IPS-18a (cell line): ENCODE measurements around the gene PIR.

ENCODE experiments used
- H3K27ac ChIP-seq: one replicate; pipeline ENCODE4 v1.5.1; 2013; ENCODE audit warnings: low read length
- H3K27me3 ChIP-seq: one replicate; pipeline ENCODE4 v1.6.1; 2013; ENCODE audit warnings: mild to moderate bottlenecking, low read length; ENCODE audit not compliant: control insufficient read depth, insufficient read depth
- H3K36me3 ChIP-seq: one replicate; pipeline ENCODE4 v1.6.1; 2013; ENCODE audit warnings: low read depth, low read length; ENCODE audit not compliant: control insufficient read depth
- H3K4me1 ChIP-seq: one replicate; pipeline ENCODE4 v1.6.1; 2013; ENCODE audit warnings: low read depth, low read length; ENCODE audit not compliant: control insufficient read depth
- H3K4me3 ChIP-seq: one replicate; pipeline ENCODE4 v1.5.1; 2013; ENCODE audit warnings: low read length
- H3K9ac ChIP-seq: one replicate; pipeline ENCODE4 v1.6.1; 2013; ENCODE audit warnings: mild to moderate bottlenecking, low read length, moderate library complexity
- H3K9me3 ChIP-seq: one replicate; pipeline ENCODE4 v1.6.1; 2013; ENCODE audit warnings: low read depth, low read length; ENCODE audit not compliant: control insufficient read depth

The PIR gene

GRCh38 chrX:15493118-15493962 is at the start of gene PIR:
PIR (minus strand) TSS chrX:15493333; CDS start chrX:15491257, 2,076 bp downstream.
- Histone ChIP-seq H3K27ac (peak within 1 kb of the TSS; percentile 65), H3K9me3 (no peaks in the 10 kb centered on the region), H3K36me3 (peaks cover 3% of the 10 kb centered on the region), H3K4me1 (peaks cover 17% of the 10 kb centered on the region), H3K4me3 (peak within 1 kb of the TSS; percentile 61), H3K27me3 (no peaks in the 10 kb centered on the region), H3K9ac (peak within 1 kb of the TSS; percentile 71)

GRCh38 chrX:15530318-15530717 is 37.2 kb upstream of the PIR start:
- Histone ChIP-seq H3K9ac (no peak overlapping the region), H3K27me3 (no peaks in the 10 kb centered on the region), H3K36me3 (no peaks in the 10 kb centered on the region), H3K4me1 (no peaks in the 10 kb centered on the region), H3K4me3 (no peak overlapping the region), H3K27ac (no peak overlapping the region), H3K9me3 (no peaks in the 10 kb centered on the region)

GRCh38 chrX:15529165-15529564 is 36.0 kb upstream of the PIR start:
- Histone ChIP-seq H3K9me3 (no peaks in the 10 kb centered on the region), H3K27me3 (no peaks in the 10 kb centered on the region), H3K36me3 (no peaks in the 10 kb centered on the region), H3K4me3 (no peak overlapping the region), H3K9ac (no peak overlapping the region), H3K27ac (no peak overlapping the region), H3K4me1 (no peaks in the 10 kb centered on the region)

- no peak overlapping the region for H3K4me3 ChIP-seq
- no peak overlapping the region for H3K27ac ChIP-seq
- no peaks in the 10 kb centered on the region for H3K27me3 ChIP-seq
These were observed 32.7 kb upstream of the PIR start for GRCh38 chrX:15525664-15526416.

DNA sequence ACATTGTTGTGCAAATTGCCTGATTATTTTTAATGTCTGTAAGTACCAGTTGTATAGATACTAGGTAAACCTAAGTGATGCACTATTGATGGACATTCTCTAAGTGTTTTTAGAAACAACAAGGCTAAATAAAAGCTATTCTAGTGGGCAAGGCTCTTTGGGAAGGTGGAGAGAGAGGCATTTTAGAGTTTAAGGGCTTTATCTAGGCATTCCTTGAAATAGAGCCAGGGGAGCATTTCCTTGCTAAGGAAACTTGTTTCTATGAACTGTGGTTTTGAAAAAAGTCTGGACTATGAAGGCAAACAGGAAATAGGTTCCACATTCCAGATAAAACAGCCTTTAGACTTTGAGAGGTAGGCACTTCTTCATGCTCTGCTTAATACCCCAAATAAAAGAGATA is 31.3 kb upstream of the PIR start:
- Histone ChIP-seq H3K27ac (no peak overlapping the region), H3K4me3 (no peak overlapping the region), H3K9me3 (no peaks in the 10 kb centered on the region), H3K27me3 (no peaks in the 10 kb centered on the region), H3K4me1 (no peaks in the 10 kb centered on the region), H3K36me3 (no peaks in the 10 kb centered on the region), H3K9ac (no peak overlapping the region)

More at GRCh38 chrX:15525664-15526416, 32.7 kb upstream of the PIR start:
- no peaks in the 10 kb centered on the region for H3K36me3 ChIP-seq
- H3K4me1 ChIP-seq: no peaks in the 10 kb centered on the region
- H3K9ac ChIP-seq: no peak overlapping the region
- no peaks in the 10 kb centered on the region for H3K9me3 ChIP-seq

DNA sequence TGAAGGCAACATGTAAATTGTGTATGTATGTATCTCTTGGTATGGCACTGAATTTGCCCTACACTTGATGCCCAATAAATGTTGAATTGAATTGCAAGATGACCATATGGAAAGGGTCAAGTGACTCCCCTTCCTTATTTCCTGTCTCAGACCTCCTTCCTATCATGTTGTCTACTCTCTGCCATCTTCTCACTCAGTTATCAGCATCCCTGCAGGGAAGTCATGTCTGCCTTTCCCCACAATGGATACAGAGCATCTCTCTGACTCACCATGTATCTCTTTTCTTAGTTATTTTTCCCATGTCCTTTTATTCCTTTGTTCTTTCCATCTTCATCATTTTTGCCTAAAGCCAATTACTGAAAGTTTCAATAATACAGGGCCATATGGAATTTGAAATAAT is 30.0 kb upstream of the PIR start:
- no peak overlapping the region for H3K4me3 ChIP-seq
- H3K27me3 ChIP-seq: no peaks in the 10 kb centered on the region
- no peaks in the 10 kb centered on the region for H3K36me3 ChIP-seq
- no peaks in the 10 kb centered on the region for H3K4me1 ChIP-seq
- no peaks in the 10 kb centered on the region for H3K9me3 ChIP-seq
- no peak overlapping the region for H3K27ac ChIP-seq
- no peak overlapping the region for H3K9ac ChIP-seq

DNA sequence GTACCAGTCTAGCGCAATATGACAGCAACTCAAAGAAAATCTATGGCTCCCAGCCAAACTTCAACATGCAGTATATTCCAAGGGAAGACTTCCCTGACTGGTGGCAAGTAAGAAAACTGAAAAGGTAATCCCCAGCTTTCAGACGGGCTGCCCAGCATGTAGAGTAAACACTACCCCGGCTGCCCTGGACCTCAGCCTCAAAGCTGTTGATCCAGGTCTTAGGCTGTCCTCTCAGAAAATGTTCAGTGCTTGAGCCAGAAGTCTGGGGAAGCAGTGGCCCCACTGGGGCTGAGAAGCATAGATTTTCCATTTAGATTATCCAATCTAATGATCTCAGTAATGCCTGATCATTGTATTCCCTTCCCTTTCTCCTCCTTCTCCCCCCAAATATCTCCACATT is 29.3 kb upstream of the PIR start:
- Histone ChIP-seq H3K4me3 (no peak overlapping the region), H3K27me3 (no peaks in the 10 kb centered on the region), H3K9me3 (no peaks in the 10 kb centered on the region), H3K27ac (no peak overlapping the region), H3K36me3 (no peaks in the 10 kb centered on the region), H3K4me1 (no peaks in the 10 kb centered on the region), H3K9ac (no peak overlapping the region)

DNA sequence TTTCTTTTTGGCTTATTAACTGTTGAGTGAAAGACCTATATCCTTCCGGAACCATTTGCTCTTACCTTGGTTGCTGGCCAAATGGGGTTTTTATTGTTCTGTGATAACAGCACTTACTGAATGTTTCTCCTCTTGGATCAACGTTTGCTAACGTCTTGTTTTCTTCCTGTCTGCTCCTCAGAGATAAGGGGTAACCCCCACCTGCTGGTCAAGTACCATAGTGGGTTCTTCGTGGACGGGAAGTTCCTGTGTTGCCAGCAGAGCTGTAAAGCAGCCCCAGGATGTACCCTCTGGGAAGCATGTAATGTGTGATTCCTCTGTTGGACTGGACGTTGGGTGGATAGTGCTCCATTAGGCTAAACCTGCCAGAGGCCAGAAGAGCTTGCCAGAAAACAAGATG is 22.8 kb upstream of the PIR start:
- Histone ChIP-seq H3K27me3 (no peaks in the 10 kb centered on the region), H3K27ac (no peak overlapping the region), H3K4me1 (no peaks in the 10 kb centered on the region), H3K36me3 (no peaks in the 10 kb centered on the region), H3K9ac (no peak overlapping the region), H3K9me3 (no peaks in the 10 kb centered on the region), H3K4me3 (no peak overlapping the region)

GRCh38 chrX:15514279-15514678 is 21.1 kb upstream of the PIR start:
- Histone ChIP-seq H3K36me3 (no peaks in the 10 kb centered on the region), H3K4me3 (no peak overlapping the region), H3K4me1 (no peaks in the 10 kb centered on the region), H3K9ac (no peak overlapping the region), H3K27ac (no peak overlapping the region), H3K9me3 (no peaks in the 10 kb centered on the region), H3K27me3 (no peaks in the 10 kb centered on the region)

- H3K36me3 ChIP-seq: no peaks in the 10 kb centered on the region
- H3K4me3 ChIP-seq: no peak overlapping the region
- no peaks in the 10 kb centered on the region for H3K9me3 ChIP-seq
- H3K27ac ChIP-seq: no peak overlapping the region
- no peak overlapping the region for H3K9ac ChIP-seq
- no peaks in the 10 kb centered on the region for H3K4me1 ChIP-seq
- H3K27me3 ChIP-seq: no peaks in the 10 kb centered on the region
These were observed 19.4 kb upstream of the PIR start for GRCh38 chrX:15512401-15512965.

- Histone ChIP-seq H3K36me3 (no peaks in the 10 kb centered on the region), H3K27me3 (no peaks in the 10 kb centered on the region)
These were observed 18.4 kb upstream of the PIR start for GRCh38 chrX:15511563-15511962.

More at GRCh38 chrX:15511563-15511962, 18.4 kb upstream of the PIR start:
- Histone ChIP-seq H3K4me3 (no peak overlapping the region), H3K9me3 (no peaks in the 10 kb centered on the region), H3K27ac (no peak overlapping the region), H3K9ac (no peak overlapping the region), H3K4me1 (no peaks in the 10 kb centered on the region)
